Heart left ventricle (tissue), 16 donors: Measurements from ENCODE around the gene ZNF98. TPM values are rescaled to one million over a fixed set of nuclear protein-coding genes. Genes with fewer than 3 reads are reported as not detected.

Experiments used
- ATAC-seq, 4 donors: fragments of 200-7000 bp; cut with Tn5 transposase; one replicate each; pipeline ENCODE4 v1.9.1; 2020 to 2022; ENCODE audit warnings: moderate library complexity in 4 of 4, mild to moderate bottlenecking in 3 of 4, moderate number of reproducible peaks in 1 of 4
- DNase-seq, 5 donors: peaks; one replicate each; pipeline ENCODE4 v3.0.0-alpha.2; 2020
- H3K27ac ChIP-seq, 12 donors: fragments of 200-600 bp; sonication (generic) in 4 of 12; one replicate each; pipeline versions ENCODE4 v1.5.0 to v1.8.0; 2016 to 2022; ENCODE audit warnings: mild to moderate bottlenecking in 2 of 12
- H3K27me3 ChIP-seq, 9 donors: fragments of 200-600 bp; sonication (generic) in 2 of 9; one replicate each; pipeline versions ENCODE4 v1.5.1 to v1.8.0; 2016 to 2022; ENCODE audit warnings: mild to moderate bottlenecking in 3 of 9
- H3K36me3 ChIP-seq, 9 donors: fragments of 200-600 bp; sonication (generic) in 2 of 9; one replicate each; pipeline versions ENCODE4 v1.5.0 to v1.8.0; 2018 to 2022; ENCODE audit warnings: mild to moderate bottlenecking in 2 of 9
- H3K4me1 ChIP-seq, 12 donors: fragments of 200-600 bp; sonication (generic) in 4 of 12; one replicate each; pipeline versions ENCODE4 v1.5.0 to v1.8.0; 2016 to 2022; ENCODE audit warnings: mild to moderate bottlenecking in 3 of 12
- H3K4me3 ChIP-seq, 12 donors: fragments of 200-600 bp; sonication (generic) in 4 of 12; one replicate each; pipeline versions ENCODE4 v1.5.0 to v1.8.0; 2017 to 2022; ENCODE audit warnings: mild to moderate bottlenecking in 9 of 12, moderate library complexity in 4 of 12
- H3K9me3 ChIP-seq, 12 donors: fragments of 200-600 bp; sonication (generic) in 4 of 12; one replicate each; pipeline versions ENCODE4 v1.5.0 to v1.8.0; 2016 to 2022; ENCODE audit warnings: mild to moderate bottlenecking in 1 of 12
- POLR2A ChIP-seq, 2 donors: fragments of 450-650 bp; IDR thresholded peaks; one replicate each; pipeline ENCODE4 v1.6.1; 2017; ENCODE audit warnings: antibody characterized with exemption in 2 of 2, mild to moderate bottlenecking in 2 of 2, moderate library complexity in 2 of 2
- WGBS, 4 donors: extraction: QIAGEN DNeasy Blood & Tissue Kit in 2 of 4; methylation state at CpG; one replicate each; pipeline versions ENCODE4 v1.1.5 to v1.1.7; 2013 to 2018; 5-methylcytosine and 5-hydroxymethylcytosine counted together
- intact Hi-C, 10 donors: fragments of 100-400 bp; cut with DNase I; formaldehyde crosslinking; loops; one replicate each; pipeline versions ENCODE4 v1.11.1 to v1.14.2; 2022
- polyA plus RNA-seq, 2 donors: library from polyadenylated mRNA; stranded (reverse); fragments of 200-250 nt; gene quantifications; one replicate each; pipeline ENCODE4 v1.2.3, GENCODE V29; 2013
- total RNA-seq, 9 donors: library from RNA; depleted of rRNA in 2 of 9; stranded (reverse); fragments of >200 nt in 2 of 9; fragmentation: NEBNext Ultra II Directional in 3 of 9; extraction: Animal tissue kit (Norgen Biotek cat#: 25700) in 3 of 9; gene quantifications; one replicate each; pipeline versions ENCODE4 v1.1.0 to v1.2.4, GENCODE V29; 2016 to 2023
- TF ChIP-seq, protein P1 (sequence below), 12 donors: fragments of 200-600 bp; sonication (generic) in 4 of 12; IDR thresholded peaks; one replicate each; pipeline versions ENCODE4 v1.5.0 to v1.8.0; 2018 to 2022; ENCODE audit warnings: antibody characterized with exemption in 12 of 12, mild to moderate bottlenecking in 5 of 12
- donor health status: ischemic (EF 13 %, LVEDD 7.1; RV severe dilation, severe dysfunction).
- donor health status: healthy with polysubstance abuse.
- donor health status: DM: no; HTN: yes; CAD: no.
- donor health status: DM: no; HTN: no; CAD: no.
- donor health status: ischemic (EF 25% LVEDD 6.9; RV normal size, moderate dysfunction).
- donor health status: ischemic (EF 25% LVEDD 5.7; RV mildly dilated, moderate dysfunction).
- donor health status: healthy.
- donor health status: DM: yes; HTN: yes; CAD: no.
- donor health status: ischemic (EF 35%, LVEDD 5.7; RV mildly dilated, moderate dysfunction).
- donor health status: nonischemic (EF 11% LVEDD 7.7; RV severe dilation, severe dysfunction).
- donor health status: DM: yes; HTN: yes; CAD: no.
- donor health status: PGD.
- donor health status: ischemic (EF 29% LVEDD 5.4; RV normal size, mild dysfunction).
- donor health status: nonischemic (EF 23%, LVEDD 6.1; RV moderate dilation, normal function).

Gene ZNF98
- total and polyA plus RNA-seq, 11 donors = 0.10 to 4.7 (median 2.0) TPM; not detected in 2

- Histone ChIP-seq H3K36me3 (no peaks in the 10 kb centered on the region), H3K27ac (no peak overlapping the region), H3K4me1 (peaks cover 0 to 10% (median 0%) of the 10 kb centered on the region in 12 donors), H3K9me3 (peaks cover 0 to 27% (median 0%) of the 10 kb centered on the region in 12 donors), H3K4me3 (peak overlapping the region in 7 of 12 donors; percentile 16 to 42 (median 28)), H3K27me3 (peaks cover 2 to 32% (median 12%) of the 10 kb centered on the region in 9 donors)
- 1 to 4% (median 2%) methylated on average over 9 to 19 of the region's 19 CpGs for WGBS, 4 donors
- intact Hi-C loops = no loop called here
- DNase-seq (no peak), ATAC-seq (peak in 1 of 4 donors; percentile 85)
- TF ChIP-seq POLR2A (IDR thresholded peaks at IDR 0.05) = no peak
- TF ChIP-seq, protein P1, sequence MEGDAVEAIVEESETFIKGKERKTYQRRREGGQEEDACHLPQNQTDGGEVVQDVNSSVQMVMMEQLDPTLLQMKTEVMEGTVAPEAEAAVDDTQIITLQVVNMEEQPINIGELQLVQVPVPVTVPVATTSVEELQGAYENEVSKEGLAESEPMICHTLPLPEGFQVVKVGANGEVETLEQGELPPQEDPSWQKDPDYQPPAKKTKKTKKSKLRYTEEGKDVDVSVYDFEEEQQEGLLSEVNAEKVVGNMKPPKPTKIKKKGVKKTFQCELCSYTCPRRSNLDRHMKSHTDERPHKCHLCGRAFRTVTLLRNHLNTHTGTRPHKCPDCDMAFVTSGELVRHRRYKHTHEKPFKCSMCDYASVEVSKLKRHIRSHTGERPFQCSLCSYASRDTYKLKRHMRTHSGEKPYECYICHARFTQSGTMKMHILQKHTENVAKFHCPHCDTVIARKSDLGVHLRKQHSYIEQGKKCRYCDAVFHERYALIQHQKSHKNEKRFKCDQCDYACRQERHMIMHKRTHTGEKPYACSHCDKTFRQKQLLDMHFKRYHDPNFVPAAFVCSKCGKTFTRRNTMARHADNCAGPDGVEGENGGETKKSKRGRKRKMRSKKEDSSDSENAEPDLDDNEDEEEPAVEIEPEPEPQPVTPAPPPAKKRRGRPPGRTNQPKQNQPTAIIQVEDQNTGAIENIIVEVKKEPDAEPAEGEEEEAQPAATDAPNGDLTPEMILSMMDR (IDR thresholded peaks at IDR 0.05) = no peak
Measured at GRCh38 chr19:22427547-22427946, 5.4 kb upstream of the ZNF98 start.

- Histone ChIP-seq H3K4me1 (peaks cover 0 to 10% (median 0%) of the 10 kb centered on the region in 12 donors), H3K27ac (no peak overlapping the region), H3K9me3 (peaks cover 0 to 24% (median 2%) of the 10 kb centered on the region in 12 donors), H3K27me3 (peaks cover 2 to 32% (median 12%) of the 10 kb centered on the region in 9 donors), H3K4me3 (no peak overlapping the region), H3K36me3 (no peaks in the 10 kb centered on the region)
- no peak for TF ChIP-seq POLR2A (IDR thresholded peaks at IDR 0.05)
- DNase-seq (no peak), ATAC-seq (no peak)
- intact Hi-C loops = no loop called here
- WGBS, 4 donors = 50 to 62% (median 54%) methylated on average over 8 of the region's 8 CpGs
Measured at GRCh38 chr19:22426901-22427300, 4.8 kb upstream of the ZNF98 start.

- H3K27ac ChIP-seq = peak overlapping the region in 2 of 12 donors; percentile 17 to 30
- peaks cover 0 to 46% (median 2%) of the 10 kb centered on the region in 12 donors for H3K9me3 ChIP-seq
- peaks cover 0 to 3% (median 0%) of the 10 kb centered on the region in 12 donors for H3K4me1 ChIP-seq
- H3K36me3 ChIP-seq = no peaks in the 10 kb centered on the region
- peak overlapping the region in 11 of 12 donors; percentile 10 to 55 (median 50) for H3K4me3 ChIP-seq
- peak in 2 of 4 donors; percentile 36 to 40 for ATAC-seq
- 0 to 2% (median 1%) methylated on average over 16 to 20 of the region's 20 CpGs for WGBS, 4 donors
- peaks cover 0 to 5% (median 0%) of the 10 kb centered on the region in 9 donors for H3K27me3 ChIP-seq
- TF ChIP-seq POLR2A (IDR thresholded peaks at IDR 0.05) = no peak
- TF ChIP-seq, protein P1 (IDR thresholded peaks at IDR 0.05) = no peak
- peak in 2 of 5 donors; percentile 20 to 29 for DNase-seq
- intact Hi-C loops = no loop called here
Measured at GRCh38 chr19:22421797-22422196, 349 bp downstream of the ZNF98 start.

- H3K36me3 ChIP-seq = no peaks in the 10 kb centered on the region
Measured at GRCh38 chr19:22354665-22355064, 67.5 kb downstream of the ZNF98 start.

More at GRCh38 chr19:22354665-22355064, 67.5 kb downstream of the ZNF98 start:
- 46 to 68% (median 56%) methylated on average over 2 of the region's 2 CpGs for WGBS, 4 donors
- Histone ChIP-seq H3K4me1 (no peaks in the 10 kb centered on the region), H3K9me3 (peaks cover 0 to 24% (median 0%) of the 10 kb centered on the region in 12 donors), H3K27me3 (no peaks in the 10 kb centered on the region), H3K4me3 (no peak overlapping the region), H3K27ac (no peak overlapping the region)
- DNase-seq (no peak), ATAC-seq (no peak)
- TF ChIP-seq POLR2A (IDR thresholded peaks at IDR 0.05) = no peak
- TF ChIP-seq, protein P1 (IDR thresholded peaks at IDR 0.05) = no peak
- intact Hi-C loops = no loop called here

Other genes starting within 250 kb of the ZNF98 start
- 1 to 10 TPM in 8 of 9 donors, under 1 TPM in 1; 0.98 to 7.6 (median 2.9) TPM for gene ZNF676, start 225.4 kb downstream of the ZNF98 start, total RNA-seq
- gene ZNF676, start 225.4 kb downstream of the ZNF98 start, polyA plus RNA-seq = 1 to 10 TPM in 1 of 2 donors, under 1 TPM in 1; 0.82 to 1.3 TPM
- gene ZNF729, start 135.9 kb downstream of the ZNF98 start, total RNA-seq = not detected
- gene ZNF729, start 135.9 kb downstream of the ZNF98 start, polyA plus RNA-seq = not detected
- gene ZNF492, start 212.0 kb upstream of the ZNF98 start, total RNA-seq = under 1 TPM in 6 of 9 donors, not detected in 3; 0.07 to 0.24 (median 0.15) TPM
- gene ZNF492, start 212.0 kb upstream of the ZNF98 start, polyA plus RNA-seq = under 1 TPM; 0.04 to 0.06 TPM